ENCODE data around the gene TALDO1. TPM values are rescaled to one million over a fixed set of nuclear protein-coding genes. Genes with fewer than 3 reads are reported as not detected.

Gene TALDO1
- polyA plus RNA-seq, 1 donor from 2014 or later: 156 TPM

- TF ChIP-seq POLR2AphosphoS5 (IDR thresholded peaks at IDR 0.05): no peak
- H4K20me1 ChIP-seq (ENCODE audit: insufficient read depth): no peaks in the 10 kb centered on the region
- no peaks in the 10 kb centered on the region for H3F3A ChIP-seq (ENCODE audit: insufficient read depth, low read length, poor library complexity, severe bottlenecking)
- H3K9ac ChIP-seq (ENCODE audit: low read length): no peak overlapping the region
- no peak overlapping the region for H3K4me3 ChIP-seq (ENCODE audit: low read length)
- no peaks in the 10 kb centered on the region for H3K36me3 ChIP-seq (ENCODE audit: insufficient read depth, low read length)
- peaks cover 26% of the 10 kb centered on the region for H3K79me2 ChIP-seq (replicated peaks; ENCODE audit: insufficient read depth, low read length)
- no peak overlapping the region for H3K4me2 ChIP-seq (ENCODE audit: low read length)
- no peak overlapping the region for H3K27ac ChIP-seq (ENCODE audit: low read length)
- no peaks in the 10 kb centered on the region for H3K27me3 ChIP-seq (ENCODE audit: insufficient read depth, low read depth, low read length)
- H2AFZ ChIP-seq (ENCODE audit: low read depth, low read length): no peak overlapping the region
- no peaks in the 10 kb centered on the region for H3K9me2 ChIP-seq (ENCODE audit: insufficient read depth, low read length)
- no peaks in the 10 kb centered on the region for H3K9me3 ChIP-seq (ENCODE audit: low read length)
Measured at GRCh38 chr11:749731-750130, 2.5 kb downstream of the TALDO1 start.

GRCh38 chr11:760236-760635 lies 13.0 kb downstream of the TALDO1 start:
- H3K27ac ChIP-seq (ENCODE audit: low read length): no peak overlapping the region
- H3K79me2 ChIP-seq (replicated peaks; ENCODE audit: insufficient read depth, low read length): no peaks in the 10 kb centered on the region
- no peaks in the 10 kb centered on the region for H4K20me1 ChIP-seq (ENCODE audit: insufficient read depth)
- H3K9me2 ChIP-seq (ENCODE audit: insufficient read depth, low read length): no peaks in the 10 kb centered on the region
- no peaks in the 10 kb centered on the region for H3K27me3 ChIP-seq (ENCODE audit: insufficient read depth, low read depth, low read length)
- no peak overlapping the region for H3K4me2 ChIP-seq (ENCODE audit: low read length)
- H3K9me3 ChIP-seq (ENCODE audit: low read length): no peaks in the 10 kb centered on the region
- no peak overlapping the region for H3K4me3 ChIP-seq (ENCODE audit: low read length)
- TF ChIP-seq RAD21 (conservative IDR thresholded peaks at IDR 0.05) (no peak), MXI1 (conservative IDR thresholded peaks at IDR 0.05; ENCODE audit: poor library complexity, severe bottlenecking) (no peak), SMC3 (conservative IDR thresholded peaks at IDR 0.05; ENCODE audit: poor library complexity) (no peak), REST (IDR thresholded peaks at IDR 0.05; ENCODE audit: borderline replicate concordance) (no peak), EZH2 (IDR thresholded peaks at IDR 0.05; ENCODE audit: borderline replicate concordance, insufficient read depth, low read length, poor library complexity, severe bottlenecking) (no peak), EP300 (conservative IDR thresholded peaks at IDR 0.05; ENCODE audit: poor library complexity, severe bottlenecking) (no peak), POLR2AphosphoS5 (IDR thresholded peaks at IDR 0.05) (no peak), TAF1 (IDR thresholded peaks at IDR 0.05; ENCODE audit: low read depth) (no peak), CTCF (IDR thresholded peaks at IDR 0.05; ENCODE audit: poor library complexity, severe bottlenecking) (no peak)
- H2AFZ ChIP-seq (ENCODE audit: low read depth, low read length): no peak overlapping the region
- H3K9ac ChIP-seq (ENCODE audit: low read length): no peak overlapping the region
- H3F3A ChIP-seq (ENCODE audit: insufficient read depth, low read length, poor library complexity, severe bottlenecking): no peaks in the 10 kb centered on the region
- H3K36me3 ChIP-seq (ENCODE audit: insufficient read depth, low read length): no peaks in the 10 kb centered on the region

Measured in neural cell (in vitro differentiated cells).